Adrenal gland (tissue), 5 donors: ENCODE results near the gene NPAS3.

Experiments used
- CTCF ChIP-seq, 6 experiments: fragments of 450-650 bp in 4 of 6; fragments of 200-600 bp in 2 of 6; sonication (generic) in 1 of 6; IDR thresholded peaks; 1 replicate in 5 of 6; 2 replicates in 1 of 6; pipeline versions ENCODE4 v1.5.1 to v1.8.0; 2016 to 2021; ENCODE audit warnings: antibody characterized with exemption in 6 of 6, mild to moderate bottlenecking in 2 of 6, moderate library complexity in 1 of 6
- POLR2A ChIP-seq, 2 donors: fragments of 450-650 bp; IDR thresholded peaks; one replicate each; pipeline ENCODE4 v1.6.1; 2017; ENCODE audit warnings: antibody characterized with exemption in 2 of 2, mild to moderate bottlenecking in 2 of 2, moderate library complexity in 1 of 2
- donor health status: DM: no; HTN: no; CAD: no.

- TF ChIP-seq CTCF (IDR thresholded peaks at IDR 0.05) (no peak), POLR2A (IDR thresholded peaks at IDR 0.05) (no peak)
These were observed 569.7 kb downstream of the NPAS3 start for GRCh38 chr14:33508126-33509062.
